H9 (cell line): Measurements from ENCODE around the gene PIP5K1C. TPM values are rescaled to one million over a fixed set of nuclear protein-coding genes. Genes with fewer than 3 reads are reported as not detected.

Experiments used
- DNase-seq: peaks from one replicate; pipeline ENCODE4 v3.0.0-alpha.2; 2017
- H2AFZ ChIP-seq: one replicate; pipeline ENCODE4 v1.6.1; 2013; ENCODE audit warnings: mild to moderate bottlenecking, low read length, control low read depth, moderate library complexity
- H2AK5ac ChIP-seq: 2 replicates; pipeline ENCODE4 v1.6.1; 2013; ENCODE audit warnings: low read length, control low read depth, mixed read lengths; ENCODE audit not compliant: insufficient read length
- H2BK120ac ChIP-seq: one replicate; pipeline ENCODE4 v1.6.1; 2013; ENCODE audit warnings: low read depth, mild to moderate bottlenecking, low read length, control low read depth, inconsistent platforms; ENCODE audit not compliant: poor library complexity, severe bottlenecking
- H2BK12ac ChIP-seq: 2 replicates; pipeline ENCODE4 v1.6.1; 2013; ENCODE audit warnings: low read length, control low read depth, mixed read lengths, low read depth; ENCODE audit not compliant: insufficient read length
- H2BK15ac ChIP-seq: 2 replicates; pipeline ENCODE4 v1.6.1; 2013; ENCODE audit warnings: low read depth, low read length, control low read depth
- H2BK20ac ChIP-seq: one replicate; pipeline ENCODE4 v1.6.1; 2013; ENCODE audit warnings: low read depth, mild to moderate bottlenecking, low read length, control low read depth, inconsistent platforms; ENCODE audit not compliant: poor library complexity, severe bottlenecking
- H2BK5ac ChIP-seq: 2 replicates; pipeline ENCODE4 v1.6.1; 2013; ENCODE audit warnings: low read length, control low read depth, mixed read lengths; ENCODE audit not compliant: insufficient read length
- H3K14ac ChIP-seq: 2 replicates; pipeline ENCODE4 v1.6.1; 2013; ENCODE audit warnings: low read length, control low read depth; ENCODE audit not compliant: insufficient read depth
- H3K18ac ChIP-seq: 2 replicates; pipeline ENCODE4 v1.6.1; 2013; ENCODE audit warnings: low read depth, mild to moderate bottlenecking, mixed read lengths, low read length, control low read depth; ENCODE audit not compliant: insufficient read length
- H3K23ac ChIP-seq: 2 replicates; pipeline ENCODE4 v1.6.1; 2013; ENCODE audit warnings: low read length, control low read depth, mixed read lengths, low read depth; ENCODE audit not compliant: insufficient read length
- H3K23me2 ChIP-seq: 2 replicates; pipeline ENCODE4 v1.6.1; 2013; ENCODE audit warnings: low read depth, mild to moderate bottlenecking, mixed read lengths, low read length, control low read depth; ENCODE audit not compliant: insufficient read length, poor library complexity, severe bottlenecking
- H3K27ac ChIP-seq: 2 replicates; pipeline ENCODE4 v1.5.1; 2013; ENCODE audit warnings: low read length, control low read depth, mixed read lengths, low read depth; ENCODE audit not compliant: insufficient read length
- H3K27me3 ChIP-seq: 2 replicates; pipeline ENCODE4 v1.6.1; 2013; ENCODE audit warnings: low read length, control low read depth, inconsistent platforms; ENCODE audit not compliant: insufficient read depth
- H3K4ac ChIP-seq: 2 replicates; pipeline ENCODE4 v1.6.1; 2013; ENCODE audit warnings: low read depth, mild to moderate bottlenecking, control low read depth, inconsistent platforms, low read length, moderate library complexity
- H3K4me1 ChIP-seq: 2 replicates; pipeline ENCODE4 v1.6.1; 2013; ENCODE audit warnings: low read length, control low read depth, inconsistent platforms; ENCODE audit not compliant: insufficient read depth
- H3K4me2 ChIP-seq: 2 replicates; pipeline ENCODE4 v1.6.1; 2013; ENCODE audit warnings: low read length, control low read depth, mixed read lengths; ENCODE audit not compliant: insufficient read length, insufficient read depth
- H3K56ac ChIP-seq: 2 replicates; pipeline ENCODE4 v1.6.1; 2013; ENCODE audit warnings: low read depth, mild to moderate bottlenecking, mixed read lengths, low read length, control low read depth; ENCODE audit not compliant: insufficient read length
- H3K79me1 ChIP-seq: 2 replicates; pipeline ENCODE4 v1.6.1; 2013; ENCODE audit warnings: low read depth, mild to moderate bottlenecking, moderate library complexity, low read length, control low read depth, inconsistent platforms; ENCODE audit not compliant: insufficient read depth, poor library complexity, severe bottlenecking
- H3K79me2 ChIP-seq: 2 replicates; pipeline ENCODE4 v1.6.1; 2013; ENCODE audit warnings: low read length, control low read depth, inconsistent platforms; ENCODE audit not compliant: insufficient read depth
- H3K9ac ChIP-seq: 2 replicates; pipeline ENCODE4 v1.6.1; 2013; ENCODE audit warnings: low read length, control low read depth, mixed read lengths; ENCODE audit not compliant: insufficient read length; ENCODE audit errors: extremely low read depth
- H3K9me3 ChIP-seq: one replicate; pipeline ENCODE4 v1.6.1; 2013; ENCODE audit warnings: low read depth, low read length, inconsistent platforms; ENCODE audit not compliant: control insufficient read depth
- H3T11ph ChIP-seq: one replicate; pipeline ENCODE4 v1.6.1; 2013; ENCODE audit warnings: mild to moderate bottlenecking, low read length, control low read depth, inconsistent platforms
- H4K20me1 ChIP-seq: one replicate; pipeline ENCODE4 v1.6.1; 2013; ENCODE audit not compliant: control insufficient read depth, insufficient read length, insufficient read depth
- H4K5ac ChIP-seq: 2 replicates; pipeline ENCODE4 v1.6.1; 2013; ENCODE audit warnings: low read depth, mild to moderate bottlenecking, mixed read lengths, low read length, control low read depth; ENCODE audit not compliant: insufficient read length
- H4K8ac ChIP-seq: replicated peaks from 2 replicates; pipeline ENCODE4 v1.6.1; 2013; ENCODE audit warnings: low read length, control low read depth, mixed read lengths, low read depth; ENCODE audit not compliant: insufficient read length
- H4K91ac ChIP-seq: 2 replicates; pipeline ENCODE4 v1.6.1; 2013; ENCODE audit warnings: low read depth, mild to moderate bottlenecking, moderate library complexity, mixed read lengths, low read length, control low read depth; ENCODE audit not compliant: insufficient read length
- H3K27ac Mint-ChIP-seq, 3 experiments: 2 replicates in 2 of 3; 3 replicates in 1 of 3; pipeline ENCODE4 v1.8.0; 2020 to 2021; ENCODE audit warnings: mixed read lengths in 3 of 3, mild to moderate bottlenecking in 1 of 3, moderate library complexity in 1 of 3
- H3K27me3 Mint-ChIP-seq: 2 replicates; pipeline ENCODE4 v1.8.0; 2021; ENCODE audit warnings: low read depth, mild to moderate bottlenecking, moderate library complexity, mixed read lengths
- H3K36me3 Mint-ChIP-seq, 3 experiments: 2 replicates in 2 of 3; 3 replicates in 1 of 3; pipeline ENCODE4 v1.8.0; 2020 to 2021; ENCODE audit warnings: low read depth in 3 of 3, mixed read lengths in 3 of 3; ENCODE audit not compliant: insufficient read depth in 1 of 3
- H3K4me1 Mint-ChIP-seq, 2 experiments: 2 replicates each; pipeline ENCODE4 v1.8.0; 2020; ENCODE audit warnings: mixed read lengths in 2 of 2
- H3K4me3 Mint-ChIP-seq, 2 experiments: 2 replicates in 1 of 2; 3 replicates in 1 of 2; pipeline ENCODE4 v1.8.0; 2020 to 2021; ENCODE audit warnings: mild to moderate bottlenecking in 2 of 2, mixed read lengths in 2 of 2, moderate library complexity in 1 of 2
- H3K9me3 Mint-ChIP-seq, 2 experiments: 2 replicates in 1 of 2; 3 replicates in 1 of 2; pipeline ENCODE4 v1.8.0; 2020; ENCODE audit warnings: mild to moderate bottlenecking in 2 of 2, mixed read lengths in 2 of 2, moderate library complexity in 1 of 2
- CTCF ChIP-seq: fragments of 200-600 bp; sonication (generic); conservative IDR thresholded peaks from 3 replicates; pipeline ENCODE4 v1.8.0; 2021; ENCODE audit warnings: antibody characterized with exemption, mild to moderate bottlenecking
- WGBS: extraction: QIAGEN DNeasy Blood & Tissue Kit; methylation state at CpG from one replicate; pipeline ENCODE4 v1.1.7; 2013; ENCODE audit warnings: missing lambda C conversion rate, low lambda C conversion rate, mixed read lengths; ENCODE audit not compliant: insufficient read length; ENCODE audit errors: extremely low coverage; 5-methylcytosine and 5-hydroxymethylcytosine counted together
- total RNA-seq: library from RNA; stranded (reverse); gene quantifications from 2 replicates; pipeline ENCODE4 v1.2.1, GENCODE V29; 2021

PIP5K1C gene
- total RNA-seq, 1 experiment from 2014 or later: 41.7 TPM

GRCh38 chr19:3678188-3678587 is 22.1 kb downstream of the PIP5K1C start:
- 100% methylated on average over 3 of the region's 3 CpGs for WGBS
- H3K18ac ChIP-seq: no peak overlapping the region
- no peak for DNase-seq
- no peak overlapping the region for H3K23ac ChIP-seq
- no peak overlapping the region for H3K14ac ChIP-seq
- H3K27ac ChIP-seq: no peak overlapping the region
- no peak overlapping the region for H3K56ac ChIP-seq
- no peaks in the 10 kb centered on the region for H3K9me3 ChIP-seq
- H2AK5ac ChIP-seq: no peak overlapping the region
- no peak overlapping the region for H3K4ac ChIP-seq
- no peak overlapping the region for H3K9ac ChIP-seq
- no peak overlapping the region for H2BK5ac ChIP-seq
- H2BK12ac ChIP-seq: no peak overlapping the region
- H3K4me2 ChIP-seq: no peak overlapping the region
- Mint-ChIP-seq H3K4me1 (peaks cover 21 to 25% of the 10 kb centered on the region in 2 experiments), H3K27me3 (no peaks in the 10 kb centered on the region), H3K27ac (no peak overlapping the region), H3K4me3 (no peak overlapping the region), H3K9me3 (no peaks in the 10 kb centered on the region), H3K36me3 (peaks cover 3 to 8% (median 6%) of the 10 kb centered on the region in 3 experiments; a peak in 5 of 7 replicates)
- H2BK15ac ChIP-seq: no peak overlapping the region
- no peak overlapping the region for H2AFZ ChIP-seq
- H2BK20ac ChIP-seq: no peak overlapping the region
- H3K79me1 ChIP-seq: peaks cover 6% of the 10 kb centered on the region
- H3T11ph ChIP-seq: no peak overlapping the region
- H4K8ac ChIP-seq: peak overlapping the region; percentile 32
- peaks cover 9% of the 10 kb centered on the region for H4K20me1 ChIP-seq
- peaks cover 7% of the 10 kb centered on the region; the same call in 1 of the 2 replicates for H3K4me1 ChIP-seq
- H3K79me2 ChIP-seq: no peaks in the 10 kb centered on the region
- no peak overlapping the region for H4K91ac ChIP-seq
- H4K5ac ChIP-seq: no peak overlapping the region
- H3K27me3 ChIP-seq: no peaks in the 10 kb centered on the region
- TF ChIP-seq CTCF: no peak
- no peaks in the 10 kb centered on the region for H3K23me2 ChIP-seq
- H2BK120ac ChIP-seq: no peak overlapping the region
